K562 (cell line): Measurements from ENCODE around the gene MTTP. TPM values are rescaled to one million over a fixed set of nuclear protein-coding genes. Genes with fewer than 3 reads are reported as not detected.

Experiments used
- ATAC-seq: fragments of 200-7000 bp; cut with Tn5 transposase; 3 replicates; pipeline ENCODE4 v1.9.1; 2020; ENCODE audit warnings: moderate library complexity
- BruUV-seq: library from RNA; stranded (reverse); fragments of 400-500 nt; replicated peaks from 2 replicates; lab custom pipeline; 2021; lab: Mats Ljungman, UMichigan
- CTCF ChIA-PET: fragments of 300-600 bp; formaldehyde crosslinking; extraction: SDS; loops from one replicate; lab custom pipeline; 2021; ENCODE audit warnings: low intra/inter-chr PET ratio; lab: Yijun Ruan, JAX
- POLR2A ChIA-PET: fragments of 300-600, 350-650 bp; sonication (Branson Sonifier 250); formaldehyde crosslinking; extraction: SDS; loops from one replicate; lab custom pipeline; 2021; ENCODE audit warnings: antibody characterized with exemption, inconsistent platforms; lab: Yijun Ruan, JAX
- DNase-seq, 4 experiments: peaks; one replicate each; pipeline versions ENCODE4 v3.0.0 to v3.0.0-alpha.2; 2011 to 2018; ENCODE audit warnings: low spot score in 3 of 4, mixed read lengths in 3 of 4; ENCODE audit errors: extremely low read depth in 1 of 4
- FAIRE-seq: peaks from 2 replicates; lab custom pipeline; 2011; peaks lifted over from hg19 to GRCh38; lab: Jason Lieb, UNC
- H2AFZ ChIP-seq: 2 replicates; pipeline ENCODE4 v1.6.0; 2011; ENCODE audit warnings: low read depth, low read length, control low read depth, inconsistent platforms
- H3K27ac ChIP-seq: fragments of 200-600 bp; 3 replicates; pipeline ENCODE4 v1.8.0; 2011; ENCODE audit warnings: low read depth, mild to moderate bottlenecking, control low read depth, inconsistent platforms, low read length, moderate library complexity, mixed read lengths; ENCODE audit errors: extremely low read depth
- H3K27me3 ChIP-seq, 2 experiments: fragments of 300-600 bp in 1 of 2; 2 replicates in 1 of 2; 3 replicates in 1 of 2; pipeline versions ENCODE4 v1.6.0 to v1.8.0; 2011; ENCODE audit warnings: inconsistent platforms in 2 of 2, low read length in 2 of 2, mild to moderate bottlenecking in 1 of 2, mixed read lengths in 1 of 2, moderate library complexity in 1 of 2; ENCODE audit not compliant: control insufficient read depth in 2 of 2, insufficient read depth in 2 of 2
- H3K36me3 ChIP-seq: fragments of 300-600 bp; 3 replicates; pipeline ENCODE4 v1.8.0; 2011; ENCODE audit warnings: mild to moderate bottlenecking, low read length, inconsistent platforms; ENCODE audit not compliant: control insufficient read depth, insufficient read depth
- H3K4me1 ChIP-seq, 2 experiments: fragments of 200-600 bp in 1 of 2; replicated peaks in 1 of 2; 2 replicates in 1 of 2; 3 replicates in 1 of 2; pipeline versions ENCODE4 v1.5.1 to v1.8.0; 2011; ENCODE audit warnings: inconsistent platforms in 2 of 2, low read length in 2 of 2, mild to moderate bottlenecking in 1 of 2, mixed read lengths in 1 of 2, moderate library complexity in 1 of 2; ENCODE audit not compliant: control insufficient read depth in 2 of 2, insufficient read depth in 2 of 2
- H3K4me2 ChIP-seq: 2 replicates; pipeline ENCODE4 v1.6.1; 2011; ENCODE audit warnings: low read length, control low read depth, inconsistent platforms, mixed read lengths; ENCODE audit not compliant: insufficient read depth
- H3K4me3 ChIP-seq: fragments of 200-600 bp; sonication (generic), shearing (Covaris generic); 2 replicates; pipeline ENCODE4 v1.5.1; 2016; ENCODE audit warnings: control low read depth, inconsistent platforms
- H3K79me2 ChIP-seq: fragments of 200-600 bp; 3 replicates; pipeline ENCODE4 v1.8.0; 2011; ENCODE audit warnings: low read length, inconsistent platforms; ENCODE audit not compliant: control insufficient read depth, insufficient read depth
- H3K9ac ChIP-seq, 2 experiments: 2 replicates each; pipeline versions ENCODE4 v1.6.0 to v1.6.1; 2011; ENCODE audit warnings: low read depth in 2 of 2, low read length in 2 of 2, control low read depth in 1 of 2, inconsistent platforms in 1 of 2, mild to moderate bottlenecking in 1 of 2, mixed read lengths in 1 of 2; ENCODE audit not compliant: insufficient read depth in 1 of 2
- H3K9me1 ChIP-seq: one replicate; pipeline ENCODE4 v1.6.0; 2011; ENCODE audit warnings: inconsistent platforms, mild to moderate bottlenecking, low read length, moderate library complexity; ENCODE audit not compliant: control insufficient read depth, insufficient read depth
- H3K9me3 ChIP-seq: replicated peaks from 2 replicates; pipeline ENCODE4 v1.5.1; 2011; ENCODE audit warnings: low read depth, low read length, inconsistent platforms; ENCODE audit not compliant: control insufficient read depth, insufficient read depth
- H4K20me1 ChIP-seq: replicated peaks from 2 replicates; pipeline ENCODE4 v1.6.1; 2011; ENCODE audit warnings: low read length, inconsistent platforms, mixed read lengths; ENCODE audit not compliant: control insufficient read depth, insufficient read depth
- FIP1L1 ChIP-seq: fragments of 200-400 bp; formaldehyde crosslinking; IDR thresholded peaks from 2 replicates; pipeline ENCODE4 v1.6.1; 2018; ENCODE audit warnings: mild to moderate bottlenecking, low read depth, low read length; ENCODE audit not compliant: poor library complexity, severe bottlenecking
- GTF3C2 ChIP-seq: IDR thresholded peaks from 3 replicates; pipeline ENCODE4 v1.6.1; 2011; ENCODE audit warnings: borderline replicate concordance, mild to moderate bottlenecking, moderate library complexity; ENCODE audit not compliant: insufficient read length; ENCODE audit errors: extremely low read depth
- HDAC3 ChIP-seq: fragments of 450-650 bp; IDR thresholded peaks from 2 replicates; pipeline ENCODE4 v1.6.1; 2018; ENCODE audit warnings: borderline replicate concordance, mild to moderate bottlenecking, moderate library complexity; ENCODE audit not compliant: partially characterized antibody
- MYNN ChIP-seq, 2 experiments: sonication (generic); formaldehyde crosslinking in 1 of 2; IDR thresholded peaks; 2 replicates each; pipeline versions ENCODE4 v1.5.0 to v1.6.1; 2016 to 2020; ENCODE audit warnings: antibody characterized with exemption in 1 of 2, missing genetic modification reagents in 1 of 2
- PPARD ChIP-seq: fragments of 250-450 bp; sonication (Bioruptor Pico); IDR thresholded peaks from 2 replicates; pipeline ENCODE4 v1.8.0; 2022; ENCODE audit warnings: inconsistent platforms, mild to moderate bottlenecking, moderate library complexity
- SRF ChIP-seq, 2 experiments: fragments of 250-450, 450-650 bp in 1 of 2; sonication (Bioruptor Pico) in 1 of 2; sonication (generic) in 1 of 2; formaldehyde crosslinking; IDR thresholded peaks; 2 replicates each; pipeline versions ENCODE4 v1.5.0 to v1.5.1; 2020 to 2022; ENCODE audit warnings: mild to moderate bottlenecking in 1 of 2, missing genetic modification reagents in 1 of 2
- STAT5A ChIP-seq: IDR thresholded peaks from 2 replicates; pipeline ENCODE4 v1.6.1; 2012; ENCODE audit warnings: low read length, inconsistent platforms, borderline replicate concordance
- STAT5B ChIP-seq: fragments of 250-450 bp; sonication (Bioruptor Pico); IDR thresholded peaks from 2 replicates; pipeline ENCODE4 v1.8.0; 2021; ENCODE audit warnings: mild to moderate bottlenecking, inconsistent platforms
- ZNF354B ChIP-seq: fragments of 250-450 bp; sonication (Bioruptor Pico); IDR thresholded peaks from 2 replicates; pipeline ENCODE4 v1.4.0; 2020
- ZNF445 ChIP-seq: fragments of 250-450 bp; sonication (Bioruptor Pico); IDR thresholded peaks from 2 replicates; pipeline ENCODE4 v1.4.0; 2020; ENCODE audit warnings: low read depth, mild to moderate bottlenecking, moderate library complexity
- ZNF512 ChIP-seq: IDR thresholded peaks from 2 replicates; pipeline ENCODE4 v1.6.1; 2016; ENCODE audit warnings: missing genetic modification characterization, missing compliant biosample characterization
- WGBS: fragments of 100-300 bp; shearing (Covaris generic); methylation state at CpG from one replicate; pipeline ENCODE4 v1.1.6; 2016; ENCODE audit warnings: low coverage, mixed read lengths; ENCODE audit not compliant: insufficient coverage; ENCODE audit errors: missing lambda C conversion rate; 5-methylcytosine and 5-hydroxymethylcytosine counted together
- in situ Hi-C: fragments of 300-500 bp; cut with MboI; formaldehyde crosslinking; loops from 4 replicates; pipeline ENCODE4 v1.15.0; 2018; ENCODE audit warnings: inconsistent platforms, mixed read lengths
- intact Hi-C: fragments of 100-400 bp; cut with micrococcal nuclease; formaldehyde crosslinking; loops from 2 replicates; pipeline ENCODE4 v1.14.2; 2022
- polyA plus RNA-seq, 8 experiments: library from polyadenylated mRNA; depleted of rRNA in 4 of 8; stranded (reverse) in 5 of 8; unstranded in 3 of 8; fragments of >200 nt; fragmentation: Nextera tagmentation in 2 of 8; fragmentation: Illumina TruSeq in 1 of 8; extraction: Ambion mirVana in 2 of 8; extraction: Trizol in 1 of 8; gene quantifications; 2 replicates each; pipeline versions ENCODE4 v1.2.1 to v1.2.3, GENCODE V29; 2011 to 2014; ENCODE audit warnings: inconsistent platforms in 1 of 8, missing spikeins in 1 of 8
- total RNA-seq, 7 experiments: library from RNA; depleted of rRNA in 6 of 7; stranded (reverse); fragments of >200 nt in 6 of 7; fragmentation: Illumina TruSeq in 2 of 7; extraction: Trizol in 2 of 7; gene quantifications; 2 replicates each; pipeline versions ENCODE4 v1.2.1 to v1.2.3, GENCODE V29; 2011 to 2021; ENCODE audit warnings: low replicate concordance in 1 of 7
- TF ChIP-seq, protein P1 (sequence below): fragments of 450-650 bp; IDR thresholded peaks from 2 replicates; pipeline ENCODE4 v1.6.1; 2017; ENCODE audit warnings: antibody characterized with exemption, mild to moderate bottlenecking

MTTP gene
- total and polyA plus RNA-seq, 9 of the 15 experiments (the other 6 are each of a cell fraction or from before 2014, with no cell fraction given): 0.01 to 0.29 (median 0.04) TPM; not detected in 2

DNA sequence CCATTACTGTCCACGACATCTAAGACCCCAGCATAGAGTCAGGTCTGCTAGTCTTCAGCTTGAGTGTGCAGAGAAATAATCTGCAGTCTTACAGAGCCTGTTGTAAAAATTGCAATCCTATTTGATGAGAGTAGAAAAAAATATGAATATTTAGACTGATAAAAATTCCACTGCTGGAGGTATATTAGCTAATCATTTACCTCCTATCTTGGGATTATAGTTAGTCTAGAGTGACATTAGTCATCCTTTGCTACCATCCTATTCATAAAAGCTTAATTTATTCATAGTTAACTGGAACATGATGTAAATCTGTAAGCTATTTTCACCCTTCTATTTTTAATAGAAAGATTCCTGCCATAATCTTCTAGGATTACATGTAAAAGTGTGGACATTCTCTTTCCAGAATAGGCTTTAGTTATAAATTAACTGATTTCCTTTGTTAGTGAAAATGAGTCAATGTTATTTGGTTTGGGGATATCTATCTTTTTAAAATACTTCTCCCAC, 56.3 kb downstream of the MTTP start:
- intact Hi-C loops (no loop called here), in situ Hi-C loops (no loop called here)
- ChIA-PET CTCF (no interaction called here), POLR2A (no interaction called here)
- TF ChIP-seq HDAC3 (no peak), SRF (CRISPR knock-in tag; IDR thresholded peaks at IDR 0.05) (no peak), PPARD (CRISPR knock-in tag) (no peak), ZNF512 (no peak), FIP1L1 (no peak), STAT5A (no peak), ZNF445 (CRISPR knock-in tag) (no peak), MYNN (IDR thresholded peaks at IDR 0.05) (no peak), MYNN (CRISPR knock-in tag; IDR thresholded peaks at IDR 0.05) (no peak), GTF3C2 (no peak), STAT5B (CRISPR knock-in tag) (no peak), ZNF354B (no peak)
- TF ChIP-seq, protein P1, sequence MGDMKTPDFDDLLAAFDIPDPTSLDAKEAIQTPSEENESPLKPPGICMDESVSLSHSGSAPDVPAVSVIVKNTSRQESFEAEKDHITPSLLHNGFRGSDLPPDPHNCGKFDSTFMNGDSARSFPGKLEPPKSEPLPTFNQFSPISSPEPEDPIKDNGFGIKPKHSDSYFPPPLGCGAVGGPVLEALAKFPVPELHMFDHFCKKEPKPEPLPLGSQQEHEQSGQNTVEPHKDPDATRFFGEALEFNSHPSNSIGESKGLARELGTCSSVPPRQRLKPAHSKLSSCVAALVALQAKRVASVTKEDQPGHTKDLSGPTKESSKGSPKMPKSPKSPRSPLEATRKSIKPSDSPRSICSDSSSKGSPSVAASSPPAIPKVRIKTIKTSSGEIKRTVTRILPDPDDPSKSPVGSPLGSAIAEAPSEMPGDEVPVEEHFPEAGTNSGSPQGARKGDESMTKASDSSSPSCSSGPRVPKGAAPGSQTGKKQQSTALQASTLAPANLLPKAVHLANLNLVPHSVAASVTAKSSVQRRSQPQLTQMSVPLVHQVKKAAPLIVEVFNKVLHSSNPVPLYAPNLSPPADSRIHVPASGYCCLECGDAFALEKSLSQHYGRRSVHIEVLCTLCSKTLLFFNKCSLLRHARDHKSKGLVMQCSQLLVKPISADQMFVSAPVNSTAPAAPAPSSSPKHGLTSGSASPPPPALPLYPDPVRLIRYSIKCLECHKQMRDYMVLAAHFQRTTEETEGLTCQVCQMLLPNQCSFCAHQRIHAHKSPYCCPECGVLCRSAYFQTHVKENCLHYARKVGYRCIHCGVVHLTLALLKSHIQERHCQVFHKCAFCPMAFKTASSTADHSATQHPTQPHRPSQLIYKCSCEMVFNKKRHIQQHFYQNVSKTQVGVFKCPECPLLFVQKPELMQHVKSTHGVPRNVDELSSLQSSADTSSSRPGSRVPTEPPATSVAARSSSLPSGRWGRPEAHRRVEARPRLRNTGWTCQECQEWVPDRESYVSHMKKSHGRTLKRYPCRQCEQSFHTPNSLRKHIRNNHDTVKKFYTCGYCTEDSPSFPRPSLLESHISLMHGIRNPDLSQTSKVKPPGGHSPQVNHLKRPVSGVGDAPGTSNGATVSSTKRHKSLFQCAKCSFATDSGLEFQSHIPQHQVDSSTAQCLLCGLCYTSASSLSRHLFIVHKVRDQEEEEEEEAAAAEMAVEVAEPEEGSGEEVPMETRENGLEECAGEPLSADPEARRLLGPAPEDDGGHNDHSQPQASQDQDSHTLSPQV: no peak
- ATAC-seq (no peak), FAIRE-seq (no peak), DNase-seq (no peak)
- no peaks in the 10 kb centered on the region for H4K20me1 ChIP-seq
- H3K4me2 ChIP-seq: no peak overlapping the region
- BruUV-seq: no TSS peak
- H3K9me1 ChIP-seq: no peaks in the 10 kb centered on the region
- H3K36me3 ChIP-seq: no peaks in the 10 kb centered on the region
- no peak overlapping the region for H3K9ac ChIP-seq
- no peak overlapping the region for H2AFZ ChIP-seq
- H3K4me1 ChIP-seq: no peaks in the 10 kb centered on the region
- no peaks in the 10 kb centered on the region for H3K79me2 ChIP-seq
- peaks cover 0 to 2% of the 10 kb centered on the region in 2 experiments; a peak in 1 of 5 replicates for H3K27me3 ChIP-seq
- H3K27ac ChIP-seq: no peak overlapping the region
- no peaks in the 10 kb centered on the region for H3K9me3 ChIP-seq
- no peak overlapping the region for H3K4me3 ChIP-seq
- 0% methylated on average over 1 of the region's 1 CpG for WGBS
